Measurements from ENCODE around the gene PROZ. TPM values are rescaled to one million over a fixed set of nuclear protein-coding genes. Genes with fewer than 3 reads are reported as not detected.

PROZ gene
- total RNA-seq, 1 experiment from 2014 or later = not detected

GRCh38 chr13:113168211-113168610 lies 9.8 kb downstream of the PROZ start:
- Histone ChIP-seq H3K9ac (ENCODE audit: extremely low read depth, insufficient read length, low read length) (no peak overlapping the region), H3K18ac (ENCODE audit: insufficient read length, low read depth, low read length) (no peak overlapping the region), H3K4me1 (ENCODE audit: insufficient read depth, low read length) (no peaks in the 10 kb centered on the region), H3K79me1 (ENCODE audit: insufficient read depth, low read depth, low read length, poor library complexity, severe bottlenecking) (no peaks in the 10 kb centered on the region), H3T11ph (ENCODE audit: low read length) (no peak overlapping the region), H3K23ac (ENCODE audit: insufficient read length, low read depth, low read length) (no peak overlapping the region), H3K23me2 (ENCODE audit: insufficient read length, low read depth, low read length, poor library complexity, severe bottlenecking) (no peaks in the 10 kb centered on the region), H2AK5ac (ENCODE audit: insufficient read length, low read length) (no peak overlapping the region), H3K9me3 (ENCODE audit: control insufficient read depth, low read depth, low read length) (no peaks in the 10 kb centered on the region), H4K5ac (ENCODE audit: insufficient read length, low read depth, low read length) (no peak overlapping the region), H2BK12ac (ENCODE audit: insufficient read length, low read depth, low read length) (no peak overlapping the region), H4K20me1 (ENCODE audit: control insufficient read depth, insufficient read depth, insufficient read length) (no peaks in the 10 kb centered on the region), H2BK20ac (ENCODE audit: low read depth, low read length, poor library complexity, severe bottlenecking) (no peak overlapping the region), H3K27me3 (ENCODE audit: insufficient read depth, low read length) (no peaks in the 10 kb centered on the region), H3K14ac (ENCODE audit: insufficient read depth, low read length) (no peak overlapping the region), H4K8ac (replicated peaks; ENCODE audit: insufficient read length, low read depth, low read length) (no peak overlapping the region), H3K4me2 (ENCODE audit: insufficient read depth, insufficient read length, low read length) (no peak overlapping the region), H2BK5ac (ENCODE audit: insufficient read length, low read length) (no peak overlapping the region), H2BK120ac (ENCODE audit: low read depth, low read length, poor library complexity, severe bottlenecking) (no peak overlapping the region), H3K56ac (ENCODE audit: insufficient read length, low read depth, low read length) (no peak overlapping the region), H4K91ac (ENCODE audit: insufficient read length, low read depth, low read length) (no peak overlapping the region), H3K27ac (ENCODE audit: insufficient read length, low read depth, low read length) (no peak overlapping the region), H2BK15ac (ENCODE audit: low read depth, low read length) (no peak overlapping the region), H3K4ac (ENCODE audit: low read depth, low read length) (no peak overlapping the region), H2AFZ (ENCODE audit: low read length) (no peak overlapping the region), H3K79me2 (ENCODE audit: insufficient read depth, low read length) (no peaks in the 10 kb centered on the region)
- Mint-ChIP-seq H3K9me3 (no peaks in the 10 kb centered on the region), H3K36me3 (ENCODE audit: insufficient read depth in 1 of 3, low read depth in 3 of 3) (peaks cover 12 to 42% (median 22%) of the 10 kb centered on the region in 3 experiments; a peak in 5 of 7 replicates), H3K27ac (peak overlapping the region in 1 of 3 experiments; percentile 7; a peak in 2 of 7 replicates), H3K27me3 (ENCODE audit: low read depth) (peaks cover 5% of the 10 kb centered on the region), H3K4me3 (no peak overlapping the region), H3K4me1 (peaks cover 17 to 23% of the 10 kb centered on the region in 2 experiments)
- no CpG with 5 or more reads among the region's 7 CpGs for WGBS (ENCODE audit: extremely low coverage, insufficient read length, low lambda C conversion rate)
- no peak for TF ChIP-seq CTCF (conservative IDR thresholded peaks at IDR 0.05)
- DNase-seq = no peak

Measured in H9 (cell line).